Retinal pigment epithelial cell (primary cell): ENCODE measurements around the gene HIRIP3.
"Not testable (repeated sequence)": the region's sequence is repeated elsewhere in the genome, so short reads cannot be mapped to it uniquely, and the experiment has no call there.

Experiments used
- DNase-seq: peaks from one replicate; pipeline ENCODE4 v3.0.0-alpha.2; 2010; ENCODE audit warnings: low read depth
- H3K4me3 ChIP-seq: 2 replicates; pipeline ENCODE4 v1.5.1; 2011; ENCODE audit warnings: mild to moderate bottlenecking, low read length, control low read depth, moderate library complexity
- TF ChIP-seq, protein P1 (sequence below): conservative IDR thresholded peaks from 2 replicates; pipeline ENCODE4 v1.5.1; 2011; ENCODE audit warnings: low read depth, low read length, control low read depth, inconsistent platforms

HIRIP3 gene, protein sequence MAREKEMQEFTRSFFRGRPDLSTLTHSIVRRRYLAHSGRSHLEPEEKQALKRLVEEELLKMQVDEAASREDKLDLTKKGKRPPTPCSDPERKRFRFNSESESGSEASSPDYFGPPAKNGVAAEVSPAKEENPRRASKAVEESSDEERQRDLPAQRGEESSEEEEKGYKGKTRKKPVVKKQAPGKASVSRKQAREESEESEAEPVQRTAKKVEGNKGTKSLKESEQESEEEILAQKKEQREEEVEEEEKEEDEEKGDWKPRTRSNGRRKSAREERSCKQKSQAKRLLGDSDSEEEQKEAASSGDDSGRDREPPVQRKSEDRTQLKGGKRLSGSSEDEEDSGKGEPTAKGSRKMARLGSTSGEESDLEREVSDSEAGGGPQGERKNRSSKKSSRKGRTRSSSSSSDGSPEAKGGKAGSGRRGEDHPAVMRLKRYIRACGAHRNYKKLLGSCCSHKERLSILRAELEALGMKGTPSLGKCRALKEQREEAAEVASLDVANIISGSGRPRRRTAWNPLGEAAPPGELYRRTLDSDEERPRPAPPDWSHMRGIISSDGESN

DNA sequence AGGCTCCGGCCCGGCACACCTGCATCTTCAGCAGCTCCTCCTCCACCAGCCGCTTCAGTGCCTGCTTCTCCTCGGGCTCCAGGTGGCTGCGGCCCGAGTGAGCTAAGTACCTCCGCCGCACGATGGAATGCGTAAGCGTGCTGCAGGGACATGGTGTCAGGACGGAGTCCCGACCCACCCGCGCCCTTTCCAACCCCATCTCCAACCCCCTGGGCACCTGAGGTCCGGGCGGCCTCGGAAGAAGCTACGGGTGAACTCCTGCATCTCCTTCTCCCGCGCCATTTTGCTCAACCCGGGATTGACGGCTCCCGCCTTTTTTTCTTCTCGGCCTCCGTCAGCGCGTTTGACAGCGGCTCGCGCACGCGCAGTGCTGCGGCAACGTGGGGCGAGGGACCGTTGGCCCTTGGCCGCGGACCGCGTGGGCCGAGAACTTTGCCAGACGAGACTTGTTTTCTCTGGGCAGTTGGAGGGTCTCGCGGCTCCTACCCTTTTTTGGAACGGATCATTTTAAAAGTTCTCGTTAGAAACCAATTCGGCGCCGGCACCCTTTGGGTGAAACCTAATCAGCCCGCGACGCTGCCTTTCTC is at the start of gene HIRIP3:
Gene HIRIP3, minus strand, starts transcription at position 294 of the 587 bp plus-strand sequence. Its CDS starts 12 bp downstream, at position 282.
- TF ChIP-seq, protein P1, sequence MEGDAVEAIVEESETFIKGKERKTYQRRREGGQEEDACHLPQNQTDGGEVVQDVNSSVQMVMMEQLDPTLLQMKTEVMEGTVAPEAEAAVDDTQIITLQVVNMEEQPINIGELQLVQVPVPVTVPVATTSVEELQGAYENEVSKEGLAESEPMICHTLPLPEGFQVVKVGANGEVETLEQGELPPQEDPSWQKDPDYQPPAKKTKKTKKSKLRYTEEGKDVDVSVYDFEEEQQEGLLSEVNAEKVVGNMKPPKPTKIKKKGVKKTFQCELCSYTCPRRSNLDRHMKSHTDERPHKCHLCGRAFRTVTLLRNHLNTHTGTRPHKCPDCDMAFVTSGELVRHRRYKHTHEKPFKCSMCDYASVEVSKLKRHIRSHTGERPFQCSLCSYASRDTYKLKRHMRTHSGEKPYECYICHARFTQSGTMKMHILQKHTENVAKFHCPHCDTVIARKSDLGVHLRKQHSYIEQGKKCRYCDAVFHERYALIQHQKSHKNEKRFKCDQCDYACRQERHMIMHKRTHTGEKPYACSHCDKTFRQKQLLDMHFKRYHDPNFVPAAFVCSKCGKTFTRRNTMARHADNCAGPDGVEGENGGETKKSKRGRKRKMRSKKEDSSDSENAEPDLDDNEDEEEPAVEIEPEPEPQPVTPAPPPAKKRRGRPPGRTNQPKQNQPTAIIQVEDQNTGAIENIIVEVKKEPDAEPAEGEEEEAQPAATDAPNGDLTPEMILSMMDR, result no peak
- H3K4me3 ChIP-seq, result peak within 1 kb of the TSS; percentile 94
- DNase-seq, result no peak

DNA sequence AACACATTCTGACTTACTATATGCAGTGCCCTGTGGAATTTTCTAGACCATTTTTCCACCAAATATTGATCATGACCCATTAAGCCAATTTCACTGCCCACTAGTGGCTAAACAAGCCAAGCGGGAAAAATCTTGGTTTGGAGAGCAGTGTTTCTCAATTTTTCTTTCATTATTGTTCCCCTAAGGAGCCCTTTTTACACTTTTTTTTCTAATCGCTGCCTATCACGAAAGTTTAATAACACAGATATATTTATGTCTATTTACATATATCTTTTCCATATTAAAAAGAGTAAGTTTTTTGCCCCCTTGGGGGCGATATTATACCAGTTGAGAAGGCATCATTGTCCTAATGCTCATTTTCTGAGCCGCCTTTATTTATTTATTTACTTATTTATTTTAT is 46.4 kb upstream of the HIRIP3 start:
- DNase-seq, result no peak
- TF ChIP-seq, protein P1, result peak; percentile 33
- no peak overlapping the region for H3K4me3 ChIP-seq

DNA sequence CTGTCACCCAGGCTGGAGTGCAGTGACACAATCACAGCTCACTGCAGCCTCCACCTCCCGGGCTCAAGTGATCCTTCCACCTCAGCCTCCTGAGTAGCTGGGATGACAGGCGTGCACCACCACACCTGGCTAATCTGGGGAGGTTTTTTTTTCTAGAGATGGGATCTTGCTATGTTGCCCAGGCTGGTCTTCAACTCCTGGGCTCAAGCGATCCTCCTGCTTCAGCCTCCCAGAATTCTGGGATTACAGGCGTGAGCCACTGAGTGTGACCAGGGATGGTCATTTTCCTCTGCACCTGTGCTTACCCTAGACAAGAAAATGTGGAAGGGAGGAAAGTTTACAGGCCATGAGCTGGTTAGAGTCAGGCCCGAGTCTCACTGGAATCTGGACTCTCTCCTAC is 45.3 kb upstream of the HIRIP3 start:
- DNase-seq, H3K4me3 ChIP-seq: not testable (repeated sequence)

DNA sequence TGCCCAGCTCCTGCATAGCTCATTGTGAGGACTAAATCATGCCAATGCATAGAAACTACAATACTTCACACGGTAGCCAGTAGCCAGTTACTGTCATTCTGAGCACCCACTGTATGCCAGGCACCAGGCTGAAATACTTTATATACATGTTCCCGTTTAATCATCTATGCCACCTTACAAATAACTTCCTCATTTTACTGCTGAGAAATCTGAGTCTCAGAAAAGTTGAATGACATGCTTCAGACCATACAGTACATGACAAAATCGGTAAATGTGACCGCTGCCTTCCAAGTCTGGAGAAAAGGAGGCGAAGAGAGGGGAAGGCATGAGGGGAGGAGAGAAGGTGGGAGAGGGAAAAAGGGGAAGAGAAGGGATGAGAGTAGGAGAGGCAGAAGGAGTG is 44.8 kb upstream of the HIRIP3 start:
- TF ChIP-seq, protein P1, result no peak
- no peak for DNase-seq
- H3K4me3 ChIP-seq, result no peak overlapping the region

DNA sequence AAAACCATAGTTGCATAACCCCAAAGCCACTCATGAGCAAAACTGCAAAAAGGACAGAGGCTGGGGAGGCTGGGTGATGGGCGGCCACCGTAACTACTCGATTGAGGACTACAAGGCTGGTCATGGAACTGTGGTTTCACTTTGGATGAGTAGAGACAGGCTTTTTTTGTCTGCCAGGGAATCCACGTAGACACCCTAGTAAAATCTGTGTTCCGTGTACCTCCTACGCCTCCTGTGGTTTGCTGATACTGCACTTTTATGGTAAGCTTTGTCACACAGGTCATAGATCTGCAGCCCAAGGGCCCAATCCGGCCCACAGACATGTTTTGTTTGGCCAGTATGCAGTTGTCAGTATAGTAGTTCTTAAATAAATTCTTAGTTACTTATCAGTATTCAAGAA is 37.9 kb upstream of the HIRIP3 start:
- TF ChIP-seq, protein P1, result no peak
- no peak for DNase-seq
- no peak overlapping the region for H3K4me3 ChIP-seq

DNA sequence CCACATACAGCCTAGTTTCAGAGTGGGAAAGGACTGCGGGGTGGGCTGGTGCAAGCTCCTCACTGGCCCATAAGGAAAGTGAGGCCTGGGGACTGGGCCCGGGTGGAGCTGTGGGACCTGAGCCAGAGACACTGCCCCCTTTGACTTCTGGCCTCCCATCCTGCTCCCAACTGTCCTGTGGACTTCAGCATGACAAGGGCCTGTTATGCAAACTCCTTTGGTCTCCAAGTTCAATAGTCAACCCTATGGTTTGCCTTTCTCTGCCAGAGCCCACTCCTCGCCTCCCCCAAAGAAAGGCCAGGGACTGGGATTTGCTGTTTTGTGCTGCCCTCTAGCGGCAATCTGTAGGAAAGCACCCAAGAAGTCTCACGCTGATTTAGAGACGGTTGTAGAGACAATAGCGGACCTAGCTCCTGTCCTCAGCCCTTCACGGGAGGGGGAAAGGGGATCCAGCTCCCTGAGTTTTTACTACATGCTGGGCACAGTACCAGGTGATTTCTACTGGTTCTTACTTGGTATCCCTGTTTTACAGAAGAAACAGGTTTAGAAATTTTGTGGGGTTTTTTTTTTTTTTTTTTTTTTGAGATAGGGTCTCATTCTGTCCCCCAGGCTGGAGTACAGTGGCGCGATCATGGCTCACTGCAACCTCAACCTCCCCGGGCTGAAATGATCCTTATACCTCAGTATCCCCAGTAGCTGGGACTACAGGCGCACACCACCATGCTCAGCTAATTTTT is 36.8 kb upstream of the HIRIP3 start:
- H3K4me3 ChIP-seq, result no peak overlapping the region
- DNase-seq, result no peak
- TF ChIP-seq, protein P1, result peak; percentile 86

DNA sequence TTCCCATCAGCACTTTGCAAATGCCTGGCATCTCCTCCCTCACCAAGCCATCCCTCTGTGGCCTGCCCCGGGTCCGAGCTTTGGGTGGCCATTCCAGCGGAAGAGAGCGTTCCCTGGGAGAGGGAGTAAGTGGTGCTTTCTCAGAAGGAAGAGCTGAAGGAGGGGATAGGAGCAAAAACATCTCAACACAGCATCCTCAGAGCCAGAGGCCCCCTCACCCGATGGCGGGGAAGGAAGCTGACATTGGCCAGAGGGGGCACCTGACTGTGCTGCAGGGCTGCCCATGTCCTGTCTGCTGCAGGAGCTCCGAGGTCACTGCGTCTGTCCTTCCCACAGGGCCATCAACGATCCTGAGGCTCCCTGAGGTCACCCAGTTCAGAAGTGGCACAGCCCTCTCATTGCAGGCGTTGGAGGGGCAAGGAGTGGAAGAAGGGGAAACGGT is 36.1 kb upstream of the HIRIP3 start:
- TF ChIP-seq, protein P1, result no peak
- DNase-seq, result no peak
- no peak overlapping the region for H3K4me3 ChIP-seq
